Measurements from ENCODE around the gene MATN1. TPM values are rescaled to one million over a fixed set of nuclear protein-coding genes. Genes with fewer than 3 reads are reported as not detected.

MATN1 gene
- polyA plus RNA-seq, 1 donor (not counting 4 experiments of a cell fraction or from before 2014, with no cell fraction given): 0.05 TPM

DNA sequence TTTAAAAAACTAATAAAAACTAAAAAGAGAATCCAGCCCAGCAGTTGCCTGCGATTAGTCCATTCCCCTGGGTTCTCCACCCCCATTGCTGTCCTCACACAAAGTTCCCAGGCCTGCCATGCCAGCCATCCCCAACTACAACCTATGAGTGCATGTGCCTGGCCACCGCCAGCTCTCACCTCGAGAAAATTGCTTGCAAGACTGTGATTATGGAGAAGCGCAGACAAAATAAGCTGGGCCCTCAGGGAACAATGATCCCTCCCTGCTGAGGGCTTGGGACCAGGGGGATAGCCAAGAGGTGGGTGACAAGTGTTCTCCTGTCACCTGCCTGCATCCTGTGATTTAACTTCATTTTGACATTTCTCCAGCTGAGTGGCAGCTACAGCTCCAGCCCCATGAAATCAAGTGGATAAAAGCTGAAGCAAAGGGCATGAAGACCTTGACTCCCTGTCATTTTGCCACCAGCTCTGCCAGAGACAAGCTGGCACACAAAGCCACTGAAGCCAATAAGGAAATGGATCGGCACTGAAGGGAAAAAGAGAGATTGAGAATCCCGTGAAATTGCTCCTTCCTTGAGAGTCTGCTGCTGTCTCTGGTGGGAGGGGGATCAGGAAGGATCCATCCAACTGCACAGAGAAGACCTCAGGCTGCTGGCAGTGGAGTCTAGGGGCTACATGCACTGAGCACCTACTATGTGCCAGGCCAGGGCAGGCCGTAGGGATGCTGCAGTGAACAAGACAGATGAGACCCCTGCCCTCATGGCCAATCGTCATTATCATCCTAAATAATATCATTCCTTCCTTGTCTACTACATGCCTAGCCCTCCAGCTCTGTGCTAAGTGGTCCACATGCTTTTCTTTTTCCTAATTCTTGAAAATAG lies 40.7 kb downstream of the MATN1 start:
- Histone ChIP-seq H3K79me2 (ENCODE audit: control insufficient read depth, insufficient read depth, low read length) (no peaks in the 10 kb centered on the region), H3K9ac (ENCODE audit: control insufficient read depth, extremely low read depth, insufficient read depth, low read length) (no peak overlapping the region), H3K36me3 (ENCODE audit: control insufficient read depth in 2 of 2, extremely low read depth in 1 of 2, insufficient read depth in 2 of 2, low read length in 2 of 2) (no peaks in the 10 kb centered on the region), H3K9me1 (ENCODE audit: control insufficient read depth, extremely low read depth, insufficient read depth, low read length) (no peaks in the 10 kb centered on the region), H4K20me1 (ENCODE audit: control insufficient read depth, extremely low read depth, insufficient read depth, low read length) (no peaks in the 10 kb centered on the region), H3K9me3 (ENCODE audit: control insufficient read depth, low read depth, low read length) (no peaks in the 10 kb centered on the region), H3K27me3 (ENCODE audit: control insufficient read depth, extremely low read depth, insufficient read depth, low read length) (peaks cover 7% of the 10 kb centered on the region), H3K4me3 (ENCODE audit: control insufficient read depth in 2 of 3, extremely low read depth in 1 of 3, insufficient read depth in 2 of 3, low read depth in 1 of 3, low read length in 3 of 3) (no peak overlapping the region), H3K27ac (ENCODE audit: control insufficient read depth, insufficient read depth, low read length) (no peak overlapping the region), H3K4me2 (ENCODE audit: control insufficient read depth, extremely low read depth, insufficient read depth, low read depth, low read length) (no peak overlapping the region), H3K4me1 (ENCODE audit: control insufficient read depth, extremely low read depth, insufficient read depth, low read length) (peaks cover 3% of the 10 kb centered on the region), H2AFZ (ENCODE audit: control insufficient read depth, low read length) (no peak overlapping the region)
- no peak for TF ChIP-seq CTCF (optimal IDR thresholded peaks at IDR 0.05 in 1 of 3, IDR thresholded peaks at IDR 0.05 in 1 of 3, conservative IDR thresholded peaks at IDR 0.05 in 1 of 3; ENCODE audit: extremely low read depth in 1 of 3, insufficient read depth in 2 of 3, low read length in 3 of 3)
- TF ChIP-seq EZH2 (IDR thresholded peaks at IDR 0.05; ENCODE audit: low read length): no peak
- dilution Hi-C loops (cut with MboI; ENCODE audit: extremely low pct_ligation_motif_present, low sequenced_read_pairs): no loop called here
- DNase-seq (ENCODE audit: low read depth, low spot score): no peak
- no peak for FAIRE-seq

DNA sequence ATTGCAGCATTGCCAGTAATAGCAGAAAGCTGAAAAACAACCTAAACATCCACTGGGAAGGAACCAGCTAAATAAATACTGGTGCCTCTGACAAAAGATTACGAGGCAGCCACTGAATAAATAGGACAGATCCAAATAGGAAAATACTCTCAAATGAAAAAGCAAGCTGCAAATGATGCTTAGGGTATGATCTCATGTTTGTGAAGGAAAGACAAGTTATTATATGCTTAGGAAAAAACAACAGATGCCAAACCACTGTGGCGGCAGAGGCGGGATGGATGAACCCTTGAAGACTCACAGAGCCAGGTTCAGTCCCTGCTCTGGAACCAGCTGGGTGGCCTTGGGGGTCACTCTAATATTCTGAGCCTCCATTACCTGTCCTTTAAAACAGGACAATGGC lies 41.6 kb downstream of the MATN1 start:
- no peaks in the 10 kb centered on the region for H3K79me2 ChIP-seq (ENCODE audit: control insufficient read depth, insufficient read depth, low read length)
- H2AFZ ChIP-seq (ENCODE audit: control insufficient read depth, low read length): no peak overlapping the region
- no peaks in the 10 kb centered on the region for H4K20me1 ChIP-seq (ENCODE audit: control insufficient read depth, extremely low read depth, insufficient read depth, low read length)
- no peaks in the 10 kb centered on the region for H3K9me3 ChIP-seq (ENCODE audit: control insufficient read depth, low read depth, low read length)
- peaks cover 8% of the 10 kb centered on the region for H3K4me1 ChIP-seq (ENCODE audit: control insufficient read depth, extremely low read depth, insufficient read depth, low read length)
- DNase-seq (ENCODE audit: low read depth, low spot score) (no peak), FAIRE-seq (no peak)
- no peaks in the 10 kb centered on the region for H3K9me1 ChIP-seq (ENCODE audit: control insufficient read depth, extremely low read depth, insufficient read depth, low read length)
- no peak overlapping the region for H3K4me3 ChIP-seq (ENCODE audit: control insufficient read depth in 2 of 3, extremely low read depth in 1 of 3, insufficient read depth in 2 of 3, low read depth in 1 of 3, low read length in 3 of 3)
- TF ChIP-seq CTCF (optimal IDR thresholded peaks at IDR 0.05 in 1 of 3, IDR thresholded peaks at IDR 0.05 in 1 of 3, conservative IDR thresholded peaks at IDR 0.05 in 1 of 3; ENCODE audit: extremely low read depth in 1 of 3, insufficient read depth in 2 of 3, low read length in 3 of 3): no peak
- dilution Hi-C loops (cut with MboI; ENCODE audit: extremely low pct_ligation_motif_present, low sequenced_read_pairs): no loop called here
- no peaks in the 10 kb centered on the region for H3K36me3 ChIP-seq (ENCODE audit: control insufficient read depth in 2 of 2, extremely low read depth in 1 of 2, insufficient read depth in 2 of 2, low read length in 2 of 2)
- H3K4me2 ChIP-seq (ENCODE audit: control insufficient read depth, extremely low read depth, insufficient read depth, low read depth, low read length): no peak overlapping the region
- H3K27me3 ChIP-seq (ENCODE audit: control insufficient read depth, extremely low read depth, insufficient read depth, low read length): peaks cover 7% of the 10 kb centered on the region
- H3K27ac ChIP-seq (ENCODE audit: control insufficient read depth, insufficient read depth, low read length): no peak overlapping the region
- no peak overlapping the region for H3K9ac ChIP-seq (ENCODE audit: control insufficient read depth, extremely low read depth, insufficient read depth, low read length)

All from keratinocyte (primary cell).